Neural crest cell (in vitro differentiated cells): ENCODE measurements around the gene FAM168A. TPM values are rescaled to one million over a fixed set of nuclear protein-coding genes. Genes with fewer than 3 reads are reported as not detected.
A peak's percentile ranks its signal among the peaks of the same experiment; 100 is the strongest.

Source experiments
- DNase-seq: peaks from one replicate; pipeline ENCODE4 v3.0.0; 2021; ENCODE audit warnings: low read depth, mixed read lengths, low spot score
- H3K27ac Mint-ChIP-seq: one replicate; pipeline ENCODE4 v1.8.0; 2021; ENCODE audit warnings: mild to moderate bottlenecking, mixed read lengths; ENCODE audit not compliant: unreplicated experiment
- H3K27me3 Mint-ChIP-seq: 2 replicates; pipeline ENCODE4 v1.8.0; 2021; ENCODE audit warnings: low read depth, mild to moderate bottlenecking, mixed read lengths
- H3K36me3 Mint-ChIP-seq: 2 replicates; pipeline ENCODE4 v1.8.0; 2021; ENCODE audit warnings: low read depth, mild to moderate bottlenecking, mixed read lengths
- H3K4me1 Mint-ChIP-seq: 2 replicates; pipeline ENCODE4 v1.8.0; 2021; ENCODE audit warnings: mixed read lengths
- H3K4me3 Mint-ChIP-seq: one replicate; pipeline ENCODE4 v1.8.0; 2021; ENCODE audit warnings: mild to moderate bottlenecking, mixed read lengths
- H3K9me3 Mint-ChIP-seq: 2 replicates; pipeline ENCODE4 v1.8.0; 2021; ENCODE audit warnings: mixed read lengths
- total RNA-seq: library from RNA; stranded (reverse); gene quantifications from 2 replicates; pipeline ENCODE4 v1.2.1, GENCODE V29; 2021
- TF ChIP-seq, protein P1 (sequence below): fragments of 200-600 bp; sonication (generic); conservative IDR thresholded peaks from 2 replicates; pipeline ENCODE4 v1.5.0; 2021; ENCODE audit warnings: antibody characterized with exemption, mild to moderate bottlenecking

Gene FAM168A
- total RNA-seq, 1 donor from 2014 or later: 46.6 TPM

GRCh38 chr11:73542175-73542574, 55.7 kb downstream of the FAM168A start:
- H3K4me1 Mint-ChIP-seq: peaks cover 21% of the 10 kb centered on the region
- TF ChIP-seq, protein P1, sequence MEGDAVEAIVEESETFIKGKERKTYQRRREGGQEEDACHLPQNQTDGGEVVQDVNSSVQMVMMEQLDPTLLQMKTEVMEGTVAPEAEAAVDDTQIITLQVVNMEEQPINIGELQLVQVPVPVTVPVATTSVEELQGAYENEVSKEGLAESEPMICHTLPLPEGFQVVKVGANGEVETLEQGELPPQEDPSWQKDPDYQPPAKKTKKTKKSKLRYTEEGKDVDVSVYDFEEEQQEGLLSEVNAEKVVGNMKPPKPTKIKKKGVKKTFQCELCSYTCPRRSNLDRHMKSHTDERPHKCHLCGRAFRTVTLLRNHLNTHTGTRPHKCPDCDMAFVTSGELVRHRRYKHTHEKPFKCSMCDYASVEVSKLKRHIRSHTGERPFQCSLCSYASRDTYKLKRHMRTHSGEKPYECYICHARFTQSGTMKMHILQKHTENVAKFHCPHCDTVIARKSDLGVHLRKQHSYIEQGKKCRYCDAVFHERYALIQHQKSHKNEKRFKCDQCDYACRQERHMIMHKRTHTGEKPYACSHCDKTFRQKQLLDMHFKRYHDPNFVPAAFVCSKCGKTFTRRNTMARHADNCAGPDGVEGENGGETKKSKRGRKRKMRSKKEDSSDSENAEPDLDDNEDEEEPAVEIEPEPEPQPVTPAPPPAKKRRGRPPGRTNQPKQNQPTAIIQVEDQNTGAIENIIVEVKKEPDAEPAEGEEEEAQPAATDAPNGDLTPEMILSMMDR: no peak

DNA sequence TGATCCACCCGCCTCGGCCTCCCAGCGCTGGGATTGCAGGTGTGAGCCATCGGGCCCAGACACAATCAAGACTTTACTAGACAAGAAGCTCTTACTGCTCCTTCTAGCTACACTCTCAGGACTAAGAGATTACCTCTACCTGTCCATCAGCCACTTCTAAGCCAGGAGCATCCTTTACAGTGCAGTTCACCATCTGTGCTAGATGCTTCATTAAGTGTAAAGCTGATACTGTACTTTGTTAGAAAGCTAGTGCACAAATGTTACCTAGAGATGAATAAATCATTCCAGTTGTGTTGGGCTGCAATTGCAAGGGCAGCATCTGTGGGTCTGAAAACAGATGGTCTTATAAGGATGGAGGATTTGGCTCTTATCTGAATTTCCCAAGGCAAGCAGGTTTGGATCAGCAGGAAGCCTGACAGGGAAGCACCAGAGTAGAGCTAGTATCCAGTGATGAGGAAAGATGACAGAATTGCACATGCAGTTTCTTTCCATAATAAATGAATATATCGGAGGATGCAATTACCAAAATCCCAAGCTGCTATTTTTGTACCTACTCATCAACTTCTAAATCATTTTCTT, 58.3 kb downstream of the FAM168A start:
- Mint-ChIP-seq H3K9me3 (no peaks in the 10 kb centered on the region), H3K27me3 (no peaks in the 10 kb centered on the region), H3K4me1 (peaks cover 25% of the 10 kb centered on the region), H3K27ac (no peak overlapping the region), H3K36me3 (no peaks in the 10 kb centered on the region), H3K4me3 (no peak overlapping the region)
- DNase-seq: no peak
- TF ChIP-seq, protein P1: no peak

More at GRCh38 chr11:73542175-73542574, 55.7 kb downstream of the FAM168A start:
- no peaks in the 10 kb centered on the region for H3K9me3 Mint-ChIP-seq
- no peak overlapping the region for H3K4me3 Mint-ChIP-seq
- no peak for DNase-seq
- H3K27ac Mint-ChIP-seq: no peak overlapping the region
- H3K27me3 Mint-ChIP-seq: no peaks in the 10 kb centered on the region
- no peaks in the 10 kb centered on the region for H3K36me3 Mint-ChIP-seq

DNA sequence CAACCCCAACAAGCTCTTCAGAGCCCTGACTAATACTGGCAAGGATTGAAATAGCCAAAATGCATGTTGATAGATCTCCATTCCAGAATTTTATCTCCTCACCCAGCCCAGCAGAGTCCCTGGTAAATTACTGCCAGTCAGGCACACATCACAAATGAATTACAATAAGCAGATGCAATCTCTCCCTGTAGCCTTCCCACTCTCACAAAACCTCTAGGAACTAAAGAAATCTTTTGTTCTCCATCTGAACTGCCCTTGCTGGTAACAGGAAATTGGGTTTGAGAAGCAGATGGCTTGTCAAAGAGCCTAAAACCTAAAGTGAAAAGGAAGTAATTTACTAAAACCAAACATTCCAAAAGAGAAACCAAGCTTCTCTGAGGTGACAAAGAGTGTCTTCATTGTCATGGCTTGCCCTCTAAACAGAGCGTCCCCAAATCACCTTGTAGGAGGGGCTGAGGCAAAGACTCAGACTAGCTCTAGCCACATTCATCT, 59.5 kb downstream of the FAM168A start:
- H3K36me3 Mint-ChIP-seq: no peaks in the 10 kb centered on the region
- TF ChIP-seq, protein P1: no peak
- no peaks in the 10 kb centered on the region for H3K9me3 Mint-ChIP-seq
- peak overlapping the region; percentile 92 for H3K27ac Mint-ChIP-seq
- no peaks in the 10 kb centered on the region for H3K27me3 Mint-ChIP-seq
- peak overlapping the region; percentile 1 for H3K4me3 Mint-ChIP-seq
- DNase-seq: no peak
- H3K4me1 Mint-ChIP-seq: peaks cover 30% of the 10 kb centered on the region

DNA sequence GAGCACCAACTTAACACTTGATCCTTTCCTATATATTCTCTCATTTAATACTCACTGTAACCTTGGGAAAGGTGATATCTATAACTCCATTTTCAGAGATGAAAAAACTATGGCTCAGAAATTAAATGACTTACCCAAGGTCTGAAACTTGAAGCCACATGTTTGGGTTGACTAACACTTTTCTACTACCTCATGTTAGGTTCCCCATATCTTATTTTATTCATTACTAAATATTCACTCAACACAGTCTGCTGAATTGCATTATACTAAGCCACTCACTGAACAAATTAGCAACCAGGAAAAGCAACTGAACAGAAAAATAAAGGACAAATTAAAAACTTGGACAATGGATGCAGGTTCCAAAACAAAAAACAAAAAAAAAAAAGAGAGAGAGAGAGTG, 59.9 kb downstream of the FAM168A start:
- H3K36me3 Mint-ChIP-seq: no peaks in the 10 kb centered on the region
- no peaks in the 10 kb centered on the region for H3K9me3 Mint-ChIP-seq
- no peaks in the 10 kb centered on the region for H3K27me3 Mint-ChIP-seq
- no peak for DNase-seq
- H3K4me1 Mint-ChIP-seq: peaks cover 34% of the 10 kb centered on the region
- TF ChIP-seq, protein P1: no peak
- H3K4me3 Mint-ChIP-seq: no peak overlapping the region
- peak overlapping the region; percentile 92 for H3K27ac Mint-ChIP-seq

DNA sequence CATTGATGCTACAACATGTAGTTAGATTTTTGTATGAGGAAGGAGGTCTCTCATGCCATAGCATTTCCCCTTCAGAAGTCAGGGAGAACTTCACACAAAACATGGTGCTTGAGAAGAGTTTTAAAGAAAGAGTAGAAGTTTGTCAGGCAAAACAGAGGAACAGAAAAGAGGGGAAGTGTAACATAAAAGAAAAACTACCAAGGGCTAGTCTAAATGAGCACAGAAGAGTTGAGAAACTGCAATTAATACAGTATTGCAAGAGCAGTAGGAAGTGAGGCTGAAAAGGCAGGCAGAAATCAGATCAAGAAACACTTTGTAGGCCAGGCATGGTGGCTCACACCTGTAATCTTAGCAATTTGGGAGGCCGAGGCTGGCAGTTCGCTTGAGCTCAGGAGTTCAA, 61.0 kb downstream of the FAM168A start:
- Mint-ChIP-seq H3K27me3 (no peaks in the 10 kb centered on the region), H3K4me3 (no peak overlapping the region), H3K4me1 (peaks cover 39% of the 10 kb centered on the region), H3K9me3 (no peaks in the 10 kb centered on the region), H3K27ac (no peak overlapping the region), H3K36me3 (no peaks in the 10 kb centered on the region)
- no peak for DNase-seq
- TF ChIP-seq, protein P1: no peak
